H1 (cell line): ENCODE data around the gene KYNU. TPM values are rescaled to one million over a fixed set of nuclear protein-coding genes. Genes with fewer than 3 reads are reported as not detected.

Source experiments
- CTCF ChIA-PET: fragments of 300-600 bp; sonication (Branson Sonifier 250); formaldehyde crosslinking; loops from one replicate; lab custom pipeline; 2021; ENCODE audit not compliant: partially characterized antibody; lab: Charles Lee
- POLR2A ChIA-PET: fragments of 300-600 bp; sonication (Branson Sonifier 250); formaldehyde crosslinking; loops from one replicate; lab custom pipeline; 2021; ENCODE audit warnings: inconsistent platforms; ENCODE audit not compliant: partially characterized antibody; lab: Charles Lee
- DNase-seq, 2 experiments: peaks; one replicate each; pipeline versions ENCODE4 v3.0.0 to v3.0.0-alpha.2; 2010 to 2022; ENCODE audit warnings: low spot score in 2 of 2, low read depth in 1 of 2, mixed read lengths in 1 of 2
- FAIRE-seq: peaks from 2 replicates; lab custom pipeline; 2011; peaks lifted over from hg19 to GRCh38; lab: Jason Lieb, UNC
- H2AFZ ChIP-seq: 2 replicates; pipeline ENCODE4 v1.8.1; 2012; ENCODE audit warnings: low read length, inconsistent platforms
- H2AK5ac ChIP-seq: 2 replicates; pipeline ENCODE4 v1.6.1; 2013; ENCODE audit warnings: low read depth, low read length
- H2BK120ac ChIP-seq: replicated peaks from 2 replicates; pipeline ENCODE3; 2013; ENCODE audit warnings: low read depth, low read length, inconsistent platforms
- H2BK12ac ChIP-seq: 2 replicates; pipeline ENCODE4 v1.6.1; 2013; ENCODE audit warnings: low read depth, low read length
- H2BK15ac ChIP-seq: 2 replicates; pipeline ENCODE4 v1.6.1; 2013; ENCODE audit warnings: low read length
- H2BK20ac ChIP-seq: 2 replicates; pipeline ENCODE4 v1.6.1; 2013; ENCODE audit warnings: low read length
- H2BK5ac ChIP-seq: 2 replicates; pipeline ENCODE4 v1.6.1; 2013; ENCODE audit warnings: low read depth, low read length
- H3K14ac ChIP-seq: 2 replicates; pipeline ENCODE4 v1.6.1; 2013; ENCODE audit warnings: inconsistent platforms; ENCODE audit not compliant: insufficient read length
- H3K18ac ChIP-seq: 2 replicates; pipeline ENCODE4 v1.6.1; 2013; ENCODE audit warnings: low read length; ENCODE audit errors: extremely low read depth
- H3K23ac ChIP-seq: 2 replicates; pipeline ENCODE4 v1.6.1; 2013; ENCODE audit warnings: inconsistent platforms; ENCODE audit not compliant: insufficient read length
- H3K23me2 ChIP-seq: 2 replicates; pipeline ENCODE4 v1.6.1; 2013; ENCODE audit warnings: low read depth, low read length
- H3K27ac ChIP-seq: 2 replicates; pipeline ENCODE4 v1.6.1; 2011; ENCODE audit warnings: low read depth, low read length, inconsistent platforms
- H3K27me3 ChIP-seq, 4 experiments: replicated peaks in 1 of 4; 1 replicate in 1 of 4; 2 replicates in 3 of 4; pipeline versions ENCODE4 v1.6.1 to v1.8.1; 2011 to 2013; ENCODE audit warnings: low read length in 3 of 4, mild to moderate bottlenecking in 3 of 4, inconsistent platforms in 2 of 4, mixed read lengths in 2 of 4, moderate library complexity in 1 of 4; ENCODE audit not compliant: control insufficient read depth in 3 of 4, insufficient read depth in 3 of 4; ENCODE audit errors: extremely low read depth in 1 of 4
- H3K36me3 ChIP-seq, 4 experiments: 2 replicates each; pipeline versions ENCODE4 v1.6.1 to v1.8.1; 2011 to 2013; ENCODE audit warnings: mild to moderate bottlenecking in 4 of 4, low read length in 3 of 4, moderate library complexity in 2 of 4, control low read depth in 1 of 4, inconsistent platforms in 1 of 4; ENCODE audit not compliant: insufficient read depth in 4 of 4, control insufficient read depth in 2 of 4
- H3K4ac ChIP-seq: replicated peaks from 2 replicates; pipeline ENCODE3; 2013; ENCODE audit warnings: low read length, low read depth, mixed read lengths, inconsistent platforms; ENCODE audit not compliant: insufficient read length
- H3K4me1 ChIP-seq, 4 experiments: replicated peaks in 1 of 4; 1 replicate in 1 of 4; 2 replicates in 3 of 4; pipeline versions ENCODE4 v1.6.1 to v1.8.1; 2011 to 2013; ENCODE audit warnings: low read length in 3 of 4, inconsistent platforms in 2 of 4, mixed read lengths in 1 of 4; ENCODE audit not compliant: insufficient read depth in 4 of 4, control insufficient read depth in 3 of 4
- H3K4me2 ChIP-seq, 2 experiments: 2 replicates each; pipeline versions ENCODE4 v1.6.1 to v1.8.1; 2011 to 2013; ENCODE audit warnings: low read depth in 2 of 2, low read length in 2 of 2, control low read depth in 1 of 2, inconsistent platforms in 1 of 2, mild to moderate bottlenecking in 1 of 2; ENCODE audit not compliant: insufficient read depth in 1 of 2
- H3K4me3 ChIP-seq, 4 experiments: fragments of 200-600, 300-600 bp in 1 of 4; sonication (generic), shearing (Covaris generic), sonication (Bioruptor Twin) in 1 of 4; 2 replicates each; pipeline versions ENCODE4 v1.5.1 to v1.8.1; 2011 to 2016; ENCODE audit warnings: low read length in 4 of 4, low read depth in 3 of 4, control low read depth in 2 of 4, inconsistent platforms in 2 of 4, mild to moderate bottlenecking in 2 of 4, mixed read lengths in 1 of 4, moderate library complexity in 1 of 4; ENCODE audit not compliant: insufficient read depth in 2 of 4; ENCODE audit errors: extremely low read depth in 1 of 4
- H3K56ac ChIP-seq: replicated peaks from 2 replicates; pipeline ENCODE3; 2013; ENCODE audit warnings: low read depth, mild to moderate bottlenecking, mixed read lengths, low read length, inconsistent platforms; ENCODE audit not compliant: insufficient read length
- H3K79me1 ChIP-seq: 2 replicates; pipeline ENCODE4 v1.6.1; 2013; ENCODE audit warnings: low read depth, low read length, control low read depth
- H3K79me2 ChIP-seq, 2 experiments: 2 replicates each; pipeline versions ENCODE4 v1.6.1 to v1.8.1; 2012 to 2013; ENCODE audit warnings: low read length in 2 of 2, mild to moderate bottlenecking in 2 of 2, inconsistent platforms in 1 of 2; ENCODE audit not compliant: insufficient read depth in 2 of 2, control insufficient read depth in 1 of 2
- H3K9ac ChIP-seq, 4 experiments: replicated peaks in 1 of 4; 1 replicate in 1 of 4; 2 replicates in 3 of 4; pipeline versions ENCODE4 v1.6.1 to v1.8.1; 2011 to 2013; ENCODE audit warnings: low read depth in 3 of 4, low read length in 3 of 4, control low read depth in 2 of 4, mild to moderate bottlenecking in 2 of 4, moderate library complexity in 2 of 4, inconsistent platforms in 1 of 4; ENCODE audit errors: extremely low read depth in 1 of 4
- H3K9me3 ChIP-seq, 2 experiments: 2 replicates each; pipeline versions ENCODE4 v1.6.1 to v1.8.1; 2012 to 2013; ENCODE audit warnings: mild to moderate bottlenecking in 2 of 2, moderate library complexity in 2 of 2, control low read depth in 1 of 2, inconsistent platforms in 1 of 2, low read depth in 1 of 2, low read length in 1 of 2, mixed read lengths in 1 of 2; ENCODE audit not compliant: insufficient read depth in 2 of 2
- H4K20me1 ChIP-seq, 2 experiments: replicated peaks in 1 of 2; 2 replicates each; pipeline versions ENCODE3 to v1.8.1; 2011 to 2013; ENCODE audit warnings: inconsistent platforms in 2 of 2, low read length in 2 of 2, mild to moderate bottlenecking in 1 of 2; ENCODE audit not compliant: insufficient read depth in 2 of 2, control insufficient read depth in 1 of 2
- H4K5ac ChIP-seq: 2 replicates; pipeline ENCODE4 v1.6.1; 2013; ENCODE audit warnings: low read length, low read depth, mixed read lengths, inconsistent platforms; ENCODE audit not compliant: insufficient read length
- H4K8ac ChIP-seq: 2 replicates; pipeline ENCODE4 v1.8.0; 2013; ENCODE audit warnings: mild to moderate bottlenecking, moderate library complexity, low read length, inconsistent platforms; ENCODE audit not compliant: insufficient read depth; ENCODE audit errors: extremely low read depth
- H4K91ac ChIP-seq: replicated peaks from 2 replicates; pipeline ENCODE3; 2013; ENCODE audit warnings: low read length, mixed read lengths, inconsistent platforms; ENCODE audit not compliant: insufficient read length
- ASH2L ChIP-seq: fragments of 200-600, 300-600 bp; sonication (generic); IDR thresholded peaks from one replicate; pipeline ENCODE4 v1.7.1; 2017; ENCODE audit warnings: low read length
- CBX5 ChIP-seq: fragments of 300-800, 300-1000 bp; sonication (generic); IDR thresholded peaks from 2 replicates; pipeline ENCODE4 v1.7.1; 2016; ENCODE audit warnings: antibody characterized with exemption, low read length, low read depth
- CEBPB ChIP-seq: IDR thresholded peaks from 2 replicates; pipeline ENCODE4 v1.6.1; 2012; ENCODE audit warnings: low read depth, low read length
- CTCF ChIP-seq, 3 experiments: IDR thresholded peaks; 1 replicate in 2 of 3; 2 replicates in 1 of 3; pipeline versions ENCODE4 v1.5.1 to v1.6.1; 2011; ENCODE audit warnings: low read length in 3 of 3, mild to moderate bottlenecking in 3 of 3, inconsistent platforms in 2 of 3, low read depth in 1 of 3, moderate library complexity in 1 of 3; ENCODE audit not compliant: insufficient read depth in 1 of 3; ENCODE audit errors: control extremely low read depth in 1 of 3
- EZH2 ChIP-seq: fragments of 200-600 bp; sonication (generic); IDR thresholded peaks from 2 replicates; pipeline ENCODE4 v1.7.1; 2012; ENCODE audit warnings: low read depth, mild to moderate bottlenecking, moderate library complexity, low read length, inconsistent platforms; ENCODE audit not compliant: severe bottlenecking
- GTF2F1 ChIP-seq: IDR thresholded peaks from 2 replicates; pipeline ENCODE4 v1.6.1; 2012; ENCODE audit warnings: low read depth, low read length, improper control_type of control experiment, borderline replicate concordance
- JUN ChIP-seq: IDR thresholded peaks from 2 replicates; pipeline ENCODE4 v1.6.1; 2011; ENCODE audit warnings: low read depth, mild to moderate bottlenecking, improper control_type of control experiment, low read length
- KDM1A ChIP-seq: fragments of 200-600, 300-600 bp; sonication (generic); IDR thresholded peaks from 2 replicates; pipeline ENCODE4 v1.7.1; 2016; ENCODE audit warnings: mild to moderate bottlenecking, low read length, borderline replicate concordance
- NRF1 ChIP-seq: IDR thresholded peaks from 2 replicates; pipeline ENCODE4 v1.6.1; 2011; ENCODE audit warnings: mild to moderate bottlenecking, low read depth, low read length, improper control_type of control experiment
- POU5F1 ChIP-seq: IDR thresholded peaks from 2 replicates; pipeline ENCODE4 v1.6.1; 2011; ENCODE audit warnings: low read depth, mild to moderate bottlenecking, low read length, moderate library complexity
- SP4 ChIP-seq: IDR thresholded peaks from 2 replicates; pipeline ENCODE4 v1.6.1; 2012; ENCODE audit warnings: low read length, inconsistent platforms
- TEAD4 ChIP-seq: IDR thresholded peaks from 2 replicates; pipeline ENCODE4 v1.6.1; 2012; ENCODE audit warnings: low read depth, low read length, inconsistent platforms, mixed read lengths
- YY1 ChIP-seq: IDR thresholded peaks from 2 replicates; pipeline ENCODE4 v1.6.1; 2011; ENCODE audit warnings: low read depth, mild to moderate bottlenecking, low read length
- WGBS, 2 experiments: shearing (Covaris generic) in 1 of 2; methylation state at CpG; one replicate each; pipeline versions ENCODE4 v1.1.6 to v1.1.7; 2013 to 2015; ENCODE audit warnings: low lambda C conversion rate in 2 of 2, mixed read lengths in 2 of 2, inconsistent platforms in 1 of 2, low coverage in 1 of 2, missing lambda C conversion rate in 1 of 2; ENCODE audit not compliant: insufficient replicate concordance in 2 of 2, insufficient coverage in 1 of 2, insufficient read length in 1 of 2; ENCODE audit errors: extremely low coverage in 1 of 2, missing lambda C conversion rate in 1 of 2; 5-methylcytosine and 5-hydroxymethylcytosine counted together
- polyA plus RNA-seq, 7 experiments: library from polyadenylated mRNA; depleted of rRNA in 3 of 7; stranded (reverse) in 5 of 7; unstranded in 2 of 7; fragments of >200 nt in 5 of 7; fragments of 200-250 nt in 2 of 7; gene quantifications; 1 replicate in 5 of 7; 2 replicates in 1 of 7; 4 replicates in 1 of 7; pipeline versions ENCODE4 v1.2.1 to v1.2.3, GENCODE V29; 2011 to 2013; ENCODE audit warnings: missing spikeins in 2 of 7, mixed read lengths in 2 of 7
- total RNA-seq: library from RNA; stranded (reverse); fragmentation: NEBNext Ultra II Directional; extraction: Animal tissue kit (Norgen Biotek cat#: 25700); gene quantifications from 2 replicates; pipeline ENCODE4 v1.2.1, GENCODE V29; 2021

KYNU gene
- total and polyA plus RNA-seq, 2 of the 8 experiments (the other 6 are each of a cell fraction or from before 2014, with no cell fraction given), result 0.09 to 0.13 TPM

GRCh38 chr2:142867136-142867535 lies 10.3 kb upstream of the KYNU start:
- H2BK5ac ChIP-seq, result no peak overlapping the region
- H3K36me3 ChIP-seq, result no peaks in the 10 kb centered on the region
- no peak overlapping the region for H3K4me3 ChIP-seq
- no peak overlapping the region for H2BK15ac ChIP-seq
- no peak overlapping the region for H4K91ac ChIP-seq
- H3K4me1 ChIP-seq, result no peaks in the 10 kb centered on the region
- POLR2A ChIA-PET, result no interaction called here
- no peak overlapping the region for H4K5ac ChIP-seq
- 95% methylated on average over 2 of the region's 2 CpGs; no CpG with 5 or more reads in 1 of the 2 experiments for WGBS, 2 experiments
- no peak overlapping the region for H3K4me2 ChIP-seq
- CTCF ChIA-PET, result interaction anchor here (0.8 to 1.2 kb wide), 2 partner anchors 32 to 113 kb away, joined by 3 to 5 read pairs; no protein-coding TSS in a partner anchor
- no peaks in the 10 kb centered on the region; a peak in 1 of 4 replicates for H3K9me3 ChIP-seq
- FAIRE-seq (no peak), DNase-seq (no peak)
- H3K79me1 ChIP-seq, result no peaks in the 10 kb centered on the region
- no peak overlapping the region for H3K9ac ChIP-seq
- no peak overlapping the region for H2BK20ac ChIP-seq
- no peak overlapping the region for H3K23ac ChIP-seq
- no peak overlapping the region for H3K14ac ChIP-seq
- H4K20me1 ChIP-seq, result no peaks in the 10 kb centered on the region
- no peaks in the 10 kb centered on the region for H3K27me3 ChIP-seq
- H2BK12ac ChIP-seq, result no peak overlapping the region
- no peak overlapping the region for H3K4ac ChIP-seq
- H3K56ac ChIP-seq, result no peak overlapping the region
- no peak overlapping the region for H4K8ac ChIP-seq
- H3K79me2 ChIP-seq, result no peaks in the 10 kb centered on the region
- H3K23me2 ChIP-seq, result no peaks in the 10 kb centered on the region
- H2AK5ac ChIP-seq, result no peak overlapping the region
- H2AFZ ChIP-seq, result no peak overlapping the region; the same call in 1 of the 2 replicates
- H3K27ac ChIP-seq, result no peak overlapping the region
- no peak overlapping the region for H3K18ac ChIP-seq
- no peak overlapping the region for H2BK120ac ChIP-seq
- TF ChIP-seq GTF2F1 (no peak), CEBPB (no peak), KDM1A (no peak), NRF1 (no peak), ASH2L (no peak), POU5F1 (no peak), TEAD4 (no peak), CBX5 (no peak), JUN (no peak), YY1 (no peak), CTCF (IDR thresholded peaks at IDR 0.05; ENCODE audit: control extremely low read depth in 1 of 3, insufficient read depth in 1 of 3, low read depth in 1 of 3, low read length in 3 of 3) (no peak), EZH2 (no peak), SP4 (no peak)
